Hematopoietic multipotent progenitor cell treated with erythropoietin and hydrocortisone succinate and interleukin-3 and kit ligand, for 6 days (in vitro differentiated cells): ENCODE data around the gene GAPDHS.

Source experiments
- DNase-seq: peaks from one replicate; pipeline ENCODE4 v3.0.0-alpha.2; 2015

Gene GAPDHS

DNA sequence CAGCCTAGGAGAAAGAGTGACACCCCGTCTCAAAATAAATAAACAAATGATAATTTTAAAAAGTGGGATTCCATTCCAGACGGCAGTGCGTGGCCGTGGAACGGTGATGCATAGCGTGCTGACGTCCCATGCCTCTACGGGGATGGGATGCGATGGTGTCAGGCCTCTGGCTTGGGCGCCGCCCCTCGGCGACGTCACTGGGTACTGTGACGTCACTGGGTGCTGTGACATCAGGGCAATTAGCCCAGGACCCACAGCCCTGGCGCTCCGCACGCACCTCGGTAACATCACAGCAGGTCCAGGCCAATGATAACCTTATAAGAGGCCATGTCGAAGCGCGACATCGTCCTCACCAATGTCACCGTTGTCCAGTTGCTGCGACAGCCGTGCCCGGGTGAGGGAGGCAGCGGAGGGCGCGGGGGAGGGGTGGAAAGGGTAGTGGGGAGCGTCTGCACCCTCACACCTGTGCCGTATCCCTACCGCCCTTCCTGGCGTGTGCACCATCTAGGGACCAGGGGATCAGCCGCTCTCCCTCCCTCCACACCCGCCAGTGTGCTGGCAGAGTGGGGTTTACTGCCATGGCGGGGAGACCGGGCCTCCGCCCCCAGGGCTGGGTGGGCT lies at the start of gene GAPDHS:
Gene GAPDHS, plus strand, starts transcription at position 256 of the 621 bp plus-strand sequence. Its CDS starts 72 bp downstream, at position 328.
- DNase-seq, result no peak

- DNase-seq, result no peak
Measured at GRCh38 chr19:35484252-35485036, 48.8 kb upstream of the GAPDHS start.

- DNase-seq, result no peak
Measured at GRCh38 chr19:35486268-35486708, 47.0 kb upstream of the GAPDHS start.

DNA sequence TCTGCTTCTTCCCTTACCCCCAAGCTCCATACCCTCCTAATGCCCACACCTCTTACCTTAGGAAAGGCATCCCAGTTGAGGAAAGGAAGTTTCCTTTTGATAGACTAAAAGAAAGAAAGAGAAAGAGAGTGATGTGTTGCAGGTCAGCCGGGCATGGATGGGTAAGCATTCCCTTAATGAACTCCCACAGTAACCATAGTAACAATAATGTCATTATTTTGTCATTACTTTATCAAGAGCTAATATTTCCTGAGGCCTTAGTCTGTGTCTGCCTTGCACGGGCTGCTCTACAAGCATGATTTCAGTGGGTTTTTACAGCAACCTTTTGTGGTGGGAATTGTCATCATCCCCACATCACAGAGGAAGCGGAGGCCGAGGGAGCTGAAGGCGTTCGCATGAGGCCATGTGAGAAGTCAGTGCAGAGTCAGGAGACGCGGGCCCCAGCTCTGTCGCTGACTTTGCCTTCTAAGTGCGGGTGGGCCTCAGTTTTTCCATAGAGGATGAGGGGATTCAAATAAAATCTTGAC lies 45.5 kb upstream of the GAPDHS start:
- no peak for DNase-seq

DNA sequence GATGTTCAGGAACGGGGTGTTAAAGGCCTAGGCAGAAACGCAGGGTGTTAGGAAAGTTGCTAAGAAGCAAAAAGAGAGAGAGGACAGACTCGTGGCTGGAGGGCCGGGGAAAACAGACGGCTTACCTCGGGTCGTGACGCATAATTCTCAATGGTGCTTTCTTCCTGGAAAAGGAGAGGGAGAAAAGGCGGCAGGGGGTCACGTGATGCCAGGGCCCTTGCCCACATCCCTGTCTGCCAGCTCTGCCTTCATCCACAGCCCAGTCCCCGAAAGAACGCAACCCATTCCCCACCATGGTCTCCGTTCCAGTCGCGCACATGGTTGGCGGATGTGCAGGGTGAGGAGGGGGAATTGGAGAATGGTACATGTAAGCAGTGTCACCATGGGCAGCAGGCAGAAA lies 44.6 kb upstream of the GAPDHS start:
- no peak for DNase-seq

GRCh38 chr19:35490364-35490763 lies 42.9 kb upstream of the GAPDHS start, which contains the start of gene KRTDAP:
KRTDAP (minus strand) TSS chr19:35490464; CDS start chr19:35490442, 22 bp downstream.
- DNase-seq, result no peak

DNA sequence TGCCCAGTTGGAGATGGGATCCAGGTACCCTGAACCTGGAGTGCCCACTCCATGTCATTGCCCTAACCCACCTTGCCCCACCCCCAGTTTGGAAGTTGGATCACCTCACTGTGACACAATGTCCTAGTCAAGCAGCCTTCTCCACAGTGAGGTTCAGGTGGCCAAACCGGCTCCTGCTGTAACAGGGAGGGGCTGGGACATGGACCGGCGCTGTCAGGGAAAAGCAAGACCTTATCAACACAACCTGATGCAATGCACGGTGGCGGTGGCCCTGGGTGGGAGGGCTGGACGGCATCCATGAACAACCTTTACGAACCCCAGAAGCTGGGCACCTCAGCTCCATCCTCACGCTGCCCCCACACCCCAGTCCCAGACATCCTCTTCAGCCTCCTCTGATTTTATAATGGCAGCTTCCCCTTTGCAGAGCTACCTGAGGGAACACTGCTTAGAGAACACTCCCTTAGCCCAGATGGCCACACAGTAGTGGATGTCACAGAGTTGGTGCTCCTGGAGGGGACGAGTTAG lies 41.4 kb upstream of the GAPDHS start:
- no peak for DNase-seq

DNA sequence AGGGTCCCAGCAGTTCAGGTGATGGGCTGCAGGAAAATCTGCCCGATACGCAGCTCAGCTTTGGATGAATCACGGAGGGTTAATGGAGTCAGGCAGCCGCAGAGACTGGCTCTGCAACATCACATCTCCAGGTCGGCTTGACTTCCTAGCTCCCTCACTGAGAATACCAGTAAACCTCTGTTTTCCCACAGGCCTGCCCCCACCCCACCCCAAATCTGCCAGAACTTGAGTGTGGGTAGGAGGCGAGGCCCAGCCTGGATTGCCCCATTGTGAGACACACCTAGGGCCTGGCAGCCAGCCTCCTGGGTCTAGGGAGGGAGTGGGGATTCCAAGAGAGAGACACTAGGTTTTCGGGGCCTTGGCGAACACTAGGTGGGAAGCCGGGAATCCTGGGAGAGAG lies 39.3 kb upstream of the GAPDHS start:
- DNase-seq, result no peak

- peak; percentile 77 for DNase-seq
Measured at GRCh38 chr19:35495107-35496064, 37.9 kb upstream of the GAPDHS start.

DNA sequence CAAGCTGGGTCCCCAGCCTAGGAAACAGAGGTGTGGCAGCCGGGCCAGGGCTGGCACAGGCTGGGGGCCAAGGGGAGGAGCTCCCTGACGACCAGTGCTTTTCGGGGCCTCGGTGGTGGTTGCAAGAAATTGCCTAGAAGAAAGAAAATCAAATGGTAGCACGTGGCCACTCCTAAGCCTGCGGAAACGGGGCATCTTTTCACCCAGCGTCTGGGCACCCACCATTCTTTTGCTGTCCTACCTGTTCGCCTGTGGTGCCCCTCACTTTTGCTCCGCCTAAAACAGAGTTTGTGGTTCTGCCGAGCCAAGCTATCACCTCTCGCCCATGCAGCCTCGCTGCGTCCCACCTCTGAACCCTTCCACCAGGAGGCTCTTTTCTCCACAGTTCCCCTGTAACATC lies 35.9 kb upstream of the GAPDHS start:
- DNase-seq, result no peak

DNA sequence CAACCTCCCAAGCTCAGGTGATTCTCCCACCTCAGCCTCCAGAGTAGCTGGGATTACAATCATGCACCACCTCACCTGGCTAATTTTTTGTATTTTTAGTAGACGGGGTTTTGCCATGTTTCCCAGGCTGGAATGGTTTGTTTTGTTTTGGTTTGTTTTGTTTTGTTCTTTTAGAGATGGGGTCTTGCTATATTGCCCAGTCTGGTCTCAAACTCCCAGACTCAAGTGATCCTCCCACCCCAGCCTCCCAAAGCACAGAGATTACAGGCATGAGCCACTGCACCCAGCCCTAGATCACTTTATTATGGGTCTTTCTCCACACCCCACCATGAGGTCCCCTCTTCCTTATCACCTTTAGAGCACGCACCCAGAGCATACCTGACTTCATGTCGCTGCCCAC lies 35.0 kb upstream of the GAPDHS start:
- no peak for DNase-seq

DNA sequence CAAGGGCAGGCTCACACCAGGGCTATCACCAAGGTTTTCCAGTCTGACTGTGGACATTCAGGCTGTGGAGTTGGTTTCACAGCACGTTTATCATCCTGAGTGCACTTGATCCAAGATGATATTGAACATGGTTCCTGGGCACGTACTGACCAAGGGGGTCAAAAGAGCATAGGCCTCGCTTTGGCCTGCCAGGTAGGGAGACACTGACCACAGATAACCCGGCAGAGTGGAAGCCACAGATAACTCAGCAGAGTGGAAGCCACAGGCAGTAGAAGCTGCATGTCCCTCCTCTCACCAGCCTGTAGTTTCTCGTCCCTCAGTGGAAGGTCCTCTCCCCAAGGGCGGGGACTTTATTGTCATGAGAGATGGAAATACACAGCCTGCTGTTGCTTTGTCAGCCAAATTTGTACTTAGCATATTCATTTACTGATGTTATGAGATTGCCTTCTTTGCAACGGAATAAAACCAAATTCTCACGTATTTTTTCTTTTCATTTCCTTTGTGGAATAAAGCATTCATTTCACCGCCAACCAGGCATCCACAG lies 34.2 kb upstream of the GAPDHS start:
- peak; percentile 16 for DNase-seq

DNA sequence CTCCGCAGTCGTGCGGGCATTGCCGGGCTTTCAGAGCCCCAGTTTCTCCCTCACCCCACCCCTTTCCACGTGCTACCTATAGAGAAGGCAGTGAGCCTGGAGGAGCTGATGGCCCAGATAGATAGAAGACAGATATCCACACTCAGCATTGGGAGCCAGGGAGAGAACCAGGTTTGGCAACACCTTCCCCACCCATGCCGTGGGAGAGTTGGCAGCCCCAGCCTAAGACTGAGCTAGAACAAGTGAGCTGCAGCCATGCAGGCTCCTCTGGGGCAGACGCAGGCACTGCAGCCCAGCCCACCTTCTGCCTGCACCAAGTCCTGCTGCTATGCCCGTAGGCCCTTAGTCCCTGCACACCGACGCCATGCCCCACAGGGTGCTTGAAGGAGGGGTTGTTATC lies 32.6 kb upstream of the GAPDHS start:
- DNase-seq, result no peak

DNA sequence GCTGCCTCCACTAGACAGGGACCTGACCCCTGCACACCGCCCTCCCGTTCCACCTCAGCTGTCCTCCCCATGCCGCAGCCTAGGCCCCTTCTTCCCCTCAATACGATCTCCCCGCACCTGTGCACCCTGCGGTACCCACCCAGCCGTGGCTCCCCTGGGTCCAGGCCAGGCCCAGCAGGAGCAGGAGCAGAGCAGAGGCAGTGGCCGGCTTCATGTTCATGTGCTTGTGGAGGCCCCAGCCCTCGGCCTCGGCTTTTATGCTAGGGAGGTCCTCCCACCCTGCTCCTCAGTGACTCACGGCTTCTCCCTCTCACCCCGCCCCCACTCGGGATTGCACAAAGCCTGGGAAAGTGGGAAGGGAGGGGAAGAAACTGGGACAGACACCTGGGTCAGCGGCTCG lies 31.6 kb upstream of the GAPDHS start:
- no peak for DNase-seq

DNA sequence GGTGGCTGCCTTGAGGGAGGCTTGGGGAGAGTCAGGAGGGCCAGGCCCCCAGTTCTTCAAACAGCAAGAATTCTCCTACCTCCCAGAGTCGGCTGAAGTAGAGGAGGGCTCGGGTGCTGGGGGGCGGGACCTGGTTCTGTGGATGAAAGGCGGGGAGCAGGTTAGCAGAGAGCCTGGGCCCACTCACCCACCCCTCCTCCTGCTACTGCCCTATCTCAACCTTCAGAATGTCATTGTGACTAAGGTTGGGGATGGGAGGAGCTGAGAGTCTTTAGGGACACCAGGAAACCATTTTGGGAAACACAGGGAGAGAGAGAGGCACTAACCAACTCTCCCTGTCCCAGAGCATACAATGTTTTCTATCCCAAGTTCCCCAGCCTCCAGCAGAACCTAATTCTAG lies 30.5 kb upstream of the GAPDHS start:
- no peak for DNase-seq

DNA sequence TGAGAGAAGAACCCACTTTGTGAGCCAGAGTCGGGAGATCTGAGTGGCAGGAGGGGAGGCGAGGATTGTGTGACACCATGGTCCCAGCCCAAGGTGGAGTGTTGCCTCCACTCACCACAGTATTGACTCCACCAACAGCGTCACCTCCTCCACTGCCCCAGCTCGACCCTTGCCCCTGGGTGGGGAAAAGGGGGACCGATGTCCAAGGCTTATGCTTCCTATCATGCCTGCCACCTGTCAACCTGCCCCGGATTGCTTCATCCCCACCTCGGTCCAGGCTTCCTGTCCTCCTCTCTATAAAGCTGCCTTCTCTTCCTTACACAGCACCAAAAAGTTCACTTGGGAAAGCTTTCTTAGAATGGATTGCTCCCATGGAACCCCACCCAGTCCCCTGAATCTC lies 27.2 kb upstream of the GAPDHS start:
- no peak for DNase-seq

DNA sequence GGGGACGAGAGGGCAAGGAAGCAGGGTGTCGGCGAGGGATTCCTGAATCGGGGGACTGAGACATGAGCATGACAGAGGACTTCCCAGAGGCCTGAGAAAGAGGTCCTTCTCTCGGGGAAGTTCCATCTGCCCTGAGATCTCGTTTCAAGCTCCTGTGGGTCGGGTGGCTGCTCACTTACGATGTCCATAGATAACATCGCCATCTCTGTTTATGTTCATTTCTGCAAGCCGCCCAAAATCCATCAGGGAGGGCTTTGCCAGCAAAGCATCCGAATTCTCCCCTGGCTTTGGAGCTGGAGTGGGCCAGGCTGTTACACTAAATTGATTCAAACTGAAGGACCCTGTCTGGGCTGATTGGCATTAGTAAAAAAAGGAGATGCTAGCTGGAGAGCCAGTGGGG lies 25.7 kb upstream of the GAPDHS start:
- no peak for DNase-seq

DNA sequence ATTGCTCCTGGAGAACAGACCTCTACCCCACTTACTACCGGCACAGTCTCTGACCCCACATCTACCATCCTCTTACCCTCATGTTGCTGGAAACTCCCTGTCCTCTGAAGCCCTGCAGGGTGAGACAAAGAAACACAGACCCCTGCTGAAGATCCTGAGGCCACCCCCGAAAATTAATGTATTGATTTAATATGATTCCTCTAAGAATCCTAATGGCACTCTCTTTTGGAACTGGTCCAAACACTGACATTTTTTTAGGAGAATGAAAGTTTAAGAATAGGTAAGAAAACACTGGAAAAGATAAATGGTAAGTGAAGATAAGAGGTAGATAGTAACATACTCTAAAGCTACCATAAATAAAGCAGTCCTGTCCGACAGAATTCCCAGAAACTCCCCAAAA lies 25.1 kb upstream of the GAPDHS start:
- DNase-seq, result no peak

DNA sequence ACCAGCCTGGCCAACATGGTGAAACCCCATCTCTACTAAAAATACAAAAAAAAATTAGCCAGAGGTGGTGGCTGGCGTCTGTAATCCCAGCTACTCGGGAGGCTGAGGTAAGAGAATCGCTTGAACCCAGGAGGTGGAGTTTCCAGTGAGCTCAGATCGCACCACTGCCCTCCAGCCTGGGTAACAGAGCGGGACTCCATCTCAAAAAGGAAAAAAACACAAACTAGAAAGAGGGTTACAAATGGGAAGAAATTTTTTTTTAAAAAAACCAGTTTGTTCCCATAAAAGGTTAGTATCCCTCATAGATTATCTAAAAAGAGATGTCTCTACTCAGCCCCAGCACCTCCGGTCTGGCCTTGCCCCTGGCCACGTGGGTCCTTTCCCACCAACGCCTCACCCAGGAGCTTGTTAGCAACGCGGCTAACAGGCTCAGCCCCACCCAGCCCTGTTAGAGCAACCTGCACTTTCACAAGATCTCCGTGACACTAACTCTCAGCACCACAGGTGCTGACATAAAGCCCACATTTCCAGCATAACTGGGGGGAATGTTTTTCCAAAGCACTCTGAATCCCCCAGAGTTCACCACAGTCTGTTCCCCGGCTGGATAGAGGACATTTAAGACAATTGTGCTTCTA lies 24.1 kb upstream of the GAPDHS start:
- DNase-seq, result peak; percentile 42

DNA sequence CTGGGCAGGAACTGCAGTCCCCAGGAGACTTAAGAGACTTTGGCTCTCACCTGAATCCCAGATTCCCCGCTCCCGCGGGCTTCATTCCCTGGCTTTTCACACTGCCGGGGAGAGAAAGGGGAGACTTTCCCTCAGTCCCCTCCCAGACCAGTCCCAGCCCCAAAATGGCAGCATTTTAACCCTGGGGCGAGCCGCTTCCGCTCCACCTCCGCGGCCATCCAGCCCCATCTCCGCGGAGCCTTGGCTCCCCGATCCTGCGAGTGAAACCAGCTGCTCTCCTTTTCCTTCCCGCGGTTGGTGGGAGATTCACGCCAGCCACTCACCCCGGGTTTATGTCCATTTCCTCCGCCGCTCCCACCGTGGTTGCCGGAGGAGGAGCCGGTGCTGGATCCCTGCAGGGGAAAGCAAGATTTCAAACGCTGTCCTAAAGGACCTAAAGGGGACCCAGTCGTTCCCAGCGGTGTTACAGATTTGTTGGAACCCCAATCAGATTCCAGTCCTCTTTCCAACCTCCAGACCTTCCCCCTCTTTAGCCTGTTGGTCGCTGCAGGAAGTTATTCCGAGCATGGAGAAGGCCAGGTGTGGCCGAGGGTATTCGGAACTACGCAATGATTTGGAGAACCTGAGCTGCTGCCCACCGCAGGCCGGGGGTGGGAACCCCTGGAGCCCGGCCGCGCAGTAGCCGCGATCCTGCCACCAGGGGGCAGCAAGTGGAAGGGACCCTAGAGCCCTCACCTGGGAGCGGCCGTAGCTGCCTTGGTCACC lies 23.2 kb upstream of the GAPDHS start:
- DNase-seq, result peak; percentile 78

GRCh38 chr19:35510626-35510964 lies 22.7 kb upstream of the GAPDHS start:
- DNase-seq, result no peak
